Esophagus squamous epithelium (tissue), 4 donors: ENCODE data around the gene SIRPG.

Source experiments
- POLR2A ChIP-seq, 4 donors: fragments of 450-650 bp; IDR thresholded peaks; one replicate each; pipeline ENCODE4 v1.6.1; 2017; ENCODE audit warnings: antibody characterized with exemption in 4 of 4, mild to moderate bottlenecking in 4 of 4, moderate library complexity in 3 of 4
- TF ChIP-seq, protein P1 (sequence below), 6 experiments: fragments of 450-650 bp in 4 of 6; fragments of 200-600 bp in 2 of 6; sonication (generic) in 2 of 6; IDR thresholded peaks; one replicate each; pipeline ENCODE4 v1.5.1; 2016 to 2019; ENCODE audit warnings: antibody characterized with exemption in 6 of 6, mild to moderate bottlenecking in 4 of 6, moderate library complexity in 4 of 6

- TF ChIP-seq, protein P1, sequence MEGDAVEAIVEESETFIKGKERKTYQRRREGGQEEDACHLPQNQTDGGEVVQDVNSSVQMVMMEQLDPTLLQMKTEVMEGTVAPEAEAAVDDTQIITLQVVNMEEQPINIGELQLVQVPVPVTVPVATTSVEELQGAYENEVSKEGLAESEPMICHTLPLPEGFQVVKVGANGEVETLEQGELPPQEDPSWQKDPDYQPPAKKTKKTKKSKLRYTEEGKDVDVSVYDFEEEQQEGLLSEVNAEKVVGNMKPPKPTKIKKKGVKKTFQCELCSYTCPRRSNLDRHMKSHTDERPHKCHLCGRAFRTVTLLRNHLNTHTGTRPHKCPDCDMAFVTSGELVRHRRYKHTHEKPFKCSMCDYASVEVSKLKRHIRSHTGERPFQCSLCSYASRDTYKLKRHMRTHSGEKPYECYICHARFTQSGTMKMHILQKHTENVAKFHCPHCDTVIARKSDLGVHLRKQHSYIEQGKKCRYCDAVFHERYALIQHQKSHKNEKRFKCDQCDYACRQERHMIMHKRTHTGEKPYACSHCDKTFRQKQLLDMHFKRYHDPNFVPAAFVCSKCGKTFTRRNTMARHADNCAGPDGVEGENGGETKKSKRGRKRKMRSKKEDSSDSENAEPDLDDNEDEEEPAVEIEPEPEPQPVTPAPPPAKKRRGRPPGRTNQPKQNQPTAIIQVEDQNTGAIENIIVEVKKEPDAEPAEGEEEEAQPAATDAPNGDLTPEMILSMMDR (IDR thresholded peaks at IDR 0.05), result no peak
- no peak for TF ChIP-seq POLR2A (IDR thresholded peaks at IDR 0.05)
Measured at GRCh38 chr20:1674990-1675780, 17.6 kb upstream of the SIRPG start.
